SK-N-MC (cell line): ENCODE measurements around the gene RHOA.

ENCODE experiments used
- EZH2 ChIP-seq: fragments of 200-600 bp; sonication (generic); IDR thresholded peaks from one replicate; pipeline ENCODE4 v1.6.1; 2017; ENCODE audit warnings: antibody characterized with exemption
- POLR2AphosphoS5 ChIP-seq: IDR thresholded peaks from 2 replicates; pipeline ENCODE4 v1.6.1; 2012; ENCODE audit warnings: mild to moderate bottlenecking, low read depth, low read length, borderline replicate concordance

GRCh38 chr3:49421890-49422378 lies 10.2 kb upstream of the RHOA start:
- TF ChIP-seq POLR2AphosphoS5, result no peak
- TF ChIP-seq EZH2, result no peak
